HG03139 (cell line): Measurements from ENCODE around the gene SUZ12.
"Not testable (repeated sequence)": the region's sequence is repeated elsewhere in the genome, so short reads cannot be mapped to it uniquely, and the experiment has no call there.

Source experiments
- ATAC-seq: cut with Tn5 transposase; IDR thresholded peaks from one replicate; pipeline ENCODE4 v1.9.1; 2021; ENCODE audit not compliant: unreplicated experiment

SUZ12 gene

DNA sequence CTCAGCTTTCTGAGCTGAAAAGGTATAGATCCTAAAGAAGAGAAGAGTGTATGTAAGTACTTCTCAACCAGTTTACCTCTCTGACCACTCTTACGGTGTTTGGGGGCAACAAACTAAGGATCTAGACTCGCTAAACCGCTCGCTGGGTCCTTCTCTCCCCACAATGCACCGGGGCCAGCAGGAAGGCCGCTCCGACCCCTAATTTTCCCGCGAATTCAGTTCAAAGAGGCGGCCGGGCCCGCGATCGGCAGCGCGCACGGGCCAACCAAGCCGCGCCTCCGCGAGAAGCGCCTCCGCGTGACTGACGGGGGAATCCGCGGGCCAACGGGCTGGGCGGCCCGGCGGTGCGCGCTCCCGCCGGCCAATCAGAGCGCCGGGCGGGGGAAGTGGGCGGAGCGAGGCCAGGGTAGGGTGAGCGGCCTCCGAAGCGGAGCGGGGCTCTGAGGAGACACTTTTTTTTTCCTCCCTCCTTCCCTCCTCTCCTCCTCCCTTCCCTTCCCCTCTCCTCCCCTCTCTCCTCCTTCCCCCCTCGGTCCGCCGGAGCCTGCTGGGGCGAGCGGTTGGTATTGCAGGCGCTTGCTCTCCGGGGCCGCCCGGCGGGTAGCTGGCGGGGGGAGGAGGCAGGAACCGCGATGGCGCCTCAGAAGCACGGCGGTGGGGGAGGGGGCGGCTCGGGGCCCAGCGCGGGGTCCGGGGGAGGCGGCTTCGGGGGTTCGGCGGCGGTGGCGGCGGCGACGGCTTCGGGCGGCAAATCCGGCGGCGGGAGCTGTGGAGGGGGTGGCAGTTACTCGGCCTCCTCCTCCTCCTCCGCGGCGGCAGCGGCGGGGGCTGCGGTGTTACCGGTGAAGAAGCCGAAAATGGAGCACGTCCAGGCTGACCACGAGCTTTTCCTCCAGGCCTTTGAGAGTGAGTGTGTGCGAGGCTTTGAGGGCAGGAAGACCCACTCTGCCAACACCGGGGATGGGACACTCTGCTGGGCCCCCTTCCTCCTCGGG lies at the start of gene SUZ12:
SUZ12 (plus strand) TSS at position 393 of the 995 bp plus-strand sequence; CDS start at position 633, 240 bp downstream.
- ATAC-seq: peak; percentile 90

DNA sequence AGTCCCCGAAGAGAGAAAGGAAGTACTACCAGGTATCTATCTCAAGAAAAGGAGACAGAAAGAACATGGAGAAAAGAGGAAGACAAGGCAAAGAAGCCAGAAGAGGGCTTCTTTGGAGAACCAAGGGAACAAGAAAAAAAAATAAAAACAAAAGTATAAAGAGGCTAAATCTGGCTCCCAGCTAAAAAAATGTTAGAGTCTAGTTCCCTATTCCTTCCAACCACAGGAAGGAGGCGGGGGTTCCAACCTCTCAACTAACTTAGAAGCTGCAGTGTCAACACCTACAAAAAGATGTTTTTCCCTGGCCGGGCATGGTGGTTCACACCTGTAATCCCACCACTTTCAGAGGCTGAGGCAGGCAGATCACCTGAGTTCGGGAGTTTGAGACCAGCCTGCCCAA lies 48.7 kb upstream of the SUZ12 start:
- no peak for ATAC-seq

DNA sequence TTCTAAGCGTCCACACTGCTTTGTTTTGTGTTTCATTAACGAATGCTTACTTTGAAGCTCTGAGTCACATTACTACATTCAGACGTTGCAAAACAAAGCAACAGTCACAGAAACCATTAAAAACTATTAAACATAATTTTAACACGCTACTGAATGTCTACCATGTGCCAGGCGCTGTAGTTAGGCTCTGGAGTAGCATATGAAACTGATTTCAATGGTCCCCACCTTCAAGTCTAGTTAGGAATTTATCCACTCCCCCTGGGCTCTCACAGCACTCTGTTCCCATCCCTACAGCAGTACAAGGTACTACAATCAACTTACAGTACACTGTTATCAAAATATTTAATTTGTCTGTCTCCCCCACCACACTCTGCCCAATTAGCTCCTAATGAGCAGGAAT lies 35.9 kb upstream of the SUZ12 start:
- no peak for ATAC-seq

DNA sequence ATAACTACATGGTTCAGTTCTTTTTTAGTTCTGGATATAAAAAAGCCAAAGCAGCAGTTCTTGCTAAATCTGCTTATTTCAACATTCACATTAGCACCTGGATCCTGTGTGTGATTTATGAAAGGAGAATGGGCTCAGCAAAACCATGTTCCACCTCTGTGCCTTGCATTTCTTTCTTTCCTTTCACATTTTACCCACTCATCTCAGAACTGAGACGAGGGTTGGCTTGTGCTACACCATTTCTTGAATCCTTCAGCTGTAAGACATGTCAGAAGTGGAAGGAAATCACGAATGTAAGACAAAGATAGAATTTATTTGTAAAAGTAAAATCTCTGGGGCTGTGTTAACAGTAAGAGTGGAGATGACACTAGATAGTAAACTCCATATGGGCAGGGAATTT lies 34.1 kb upstream of the SUZ12 start:
- no peak for ATAC-seq

DNA sequence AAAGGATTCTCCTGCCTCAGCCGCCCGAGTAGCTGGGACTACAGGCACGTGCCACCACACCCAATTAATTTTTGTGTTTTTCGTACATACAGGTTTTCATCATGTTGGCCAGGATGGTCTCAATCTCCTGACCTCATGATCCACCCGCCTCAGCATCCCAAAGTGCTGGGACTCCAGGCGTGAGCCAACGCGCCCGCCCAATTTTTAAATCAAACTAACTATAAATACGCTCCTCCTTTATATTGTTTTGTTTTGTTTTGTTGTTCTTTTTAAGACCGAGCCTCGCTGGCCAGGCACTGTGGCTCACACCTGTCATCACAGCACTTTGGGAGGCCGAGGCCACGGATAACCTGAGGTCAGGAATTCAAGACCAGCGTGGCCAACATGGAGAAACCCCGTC lies 33.4 kb upstream of the SUZ12 start:
- ATAC-seq: no peak

DNA sequence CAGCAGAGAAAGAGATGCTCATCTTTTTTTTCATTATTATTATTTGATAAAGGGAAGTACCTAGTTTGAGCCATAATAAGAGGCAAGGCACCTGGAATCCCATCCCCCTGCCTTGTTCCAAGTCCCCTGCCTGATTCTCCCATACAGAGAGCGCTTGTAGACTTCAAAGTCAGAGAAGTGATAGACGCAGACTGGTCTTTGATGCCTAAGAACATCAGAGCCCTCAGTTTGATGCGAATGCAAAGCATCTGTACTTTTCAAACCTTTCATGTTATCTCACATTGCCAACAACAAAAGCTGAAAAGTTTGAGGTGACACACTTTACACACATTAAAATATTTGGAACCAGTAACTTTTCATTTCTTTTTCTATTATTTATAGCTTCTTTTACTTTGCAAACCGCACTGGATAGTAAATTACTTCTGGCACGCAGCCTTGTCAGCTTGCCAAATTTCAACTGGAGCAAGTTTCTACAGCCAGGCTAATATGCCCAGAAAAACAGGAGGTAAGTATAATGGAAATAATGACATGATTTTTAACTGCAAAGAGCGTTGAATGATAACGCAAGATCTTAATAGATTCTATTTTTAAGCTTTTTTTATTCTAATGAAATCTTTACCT lies 29.4 kb upstream of the SUZ12 start:
- no peak for ATAC-seq

DNA sequence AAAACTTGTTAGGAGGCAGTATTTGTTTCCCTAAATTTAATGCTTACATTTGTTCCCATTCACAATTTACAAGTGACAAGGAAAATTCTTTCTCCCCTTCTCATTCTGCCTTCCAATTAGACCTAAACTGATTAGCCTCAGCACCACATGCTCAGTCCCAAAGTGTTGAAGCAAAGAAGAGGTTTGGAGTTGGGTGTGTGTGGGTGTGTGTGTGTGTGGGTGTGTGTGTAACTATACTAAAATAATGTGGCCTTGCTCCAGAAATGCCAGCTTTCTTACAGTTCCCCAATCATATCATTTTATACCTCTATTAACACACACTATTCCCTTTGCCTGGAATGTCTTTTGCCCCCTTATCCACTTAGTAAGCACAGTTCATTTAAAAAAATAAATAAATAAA lies 28.4 kb upstream of the SUZ12 start:
- no peak for ATAC-seq

DNA sequence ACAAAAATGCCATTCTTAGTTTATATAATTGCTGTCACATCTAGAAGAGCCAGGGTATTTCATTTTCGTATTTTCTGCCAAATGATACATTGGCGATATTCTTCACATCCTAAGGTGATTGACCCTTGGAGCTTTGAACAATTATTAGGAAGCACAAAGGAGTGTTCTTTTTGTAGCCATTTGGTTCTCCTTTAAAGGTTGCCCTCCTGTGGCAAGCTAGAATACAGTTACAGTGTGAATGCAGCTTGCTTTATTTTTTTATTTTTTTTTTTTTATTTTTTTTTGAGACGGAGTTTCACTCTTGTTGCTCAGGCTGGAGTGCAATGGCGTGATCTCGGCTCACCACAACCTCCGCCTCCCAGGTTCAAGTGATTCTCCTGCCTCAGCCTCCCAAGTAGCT lies 24.1 kb upstream of the SUZ12 start:
- ATAC-seq: not testable (repeated sequence)

DNA sequence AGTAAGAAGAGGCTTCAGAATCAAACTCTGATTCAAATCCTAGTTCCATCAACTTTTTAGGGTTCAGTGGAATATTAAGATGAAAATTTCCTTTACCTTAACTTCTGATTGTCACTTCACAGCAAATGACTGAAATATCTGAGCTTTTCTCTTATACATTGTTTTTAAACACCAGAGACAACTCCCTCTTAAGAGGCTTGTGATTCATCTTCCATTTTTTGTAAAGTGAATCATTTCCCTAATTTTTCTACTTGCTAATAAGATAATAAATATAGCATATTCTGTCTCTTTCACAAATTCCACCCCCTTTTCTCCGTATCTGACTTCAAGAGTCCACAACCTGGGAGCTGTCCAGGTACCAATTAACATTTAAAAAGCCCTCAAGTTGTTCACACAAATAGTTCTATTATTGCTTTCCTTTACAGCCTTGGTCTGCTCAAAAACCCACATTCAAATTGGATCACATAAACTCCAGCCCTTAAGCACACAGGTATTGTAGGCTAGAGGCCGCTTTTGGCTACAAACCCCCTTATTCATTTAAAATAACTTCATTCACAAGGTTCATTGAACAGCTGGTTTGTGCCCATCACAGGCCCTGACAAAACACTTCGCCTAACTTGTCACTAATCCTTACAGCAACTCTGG lies 21.2 kb upstream of the SUZ12 start:
- no peak for ATAC-seq

DNA sequence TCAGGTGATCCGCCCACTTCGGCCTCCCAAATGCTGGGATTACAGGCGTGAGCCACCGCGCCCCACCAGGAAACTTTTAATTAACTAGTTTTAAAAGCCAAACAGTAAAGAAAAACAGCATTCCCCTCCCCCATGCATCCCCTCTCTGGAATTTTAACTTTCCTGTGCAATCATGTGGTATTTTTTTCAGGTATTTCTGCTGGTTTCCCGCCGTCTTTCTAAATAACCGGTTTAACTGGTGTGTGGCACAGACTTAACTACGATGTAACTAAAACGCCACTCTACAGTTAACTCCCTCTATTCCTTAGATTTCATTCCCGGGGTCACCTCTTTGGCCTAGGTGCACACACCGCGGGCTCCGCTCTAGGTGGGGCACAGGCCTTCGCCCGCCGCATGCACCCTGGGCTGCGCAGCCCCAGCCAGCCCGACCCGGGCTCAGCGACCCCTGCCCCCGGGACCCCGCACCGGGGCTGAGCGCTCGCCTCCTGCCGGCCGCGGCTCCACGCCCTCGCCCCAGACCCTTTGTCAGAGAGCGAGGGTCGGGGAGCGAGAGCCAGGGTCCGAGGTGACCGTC lies 20.2 kb upstream of the SUZ12 start:
- ATAC-seq: no peak

DNA sequence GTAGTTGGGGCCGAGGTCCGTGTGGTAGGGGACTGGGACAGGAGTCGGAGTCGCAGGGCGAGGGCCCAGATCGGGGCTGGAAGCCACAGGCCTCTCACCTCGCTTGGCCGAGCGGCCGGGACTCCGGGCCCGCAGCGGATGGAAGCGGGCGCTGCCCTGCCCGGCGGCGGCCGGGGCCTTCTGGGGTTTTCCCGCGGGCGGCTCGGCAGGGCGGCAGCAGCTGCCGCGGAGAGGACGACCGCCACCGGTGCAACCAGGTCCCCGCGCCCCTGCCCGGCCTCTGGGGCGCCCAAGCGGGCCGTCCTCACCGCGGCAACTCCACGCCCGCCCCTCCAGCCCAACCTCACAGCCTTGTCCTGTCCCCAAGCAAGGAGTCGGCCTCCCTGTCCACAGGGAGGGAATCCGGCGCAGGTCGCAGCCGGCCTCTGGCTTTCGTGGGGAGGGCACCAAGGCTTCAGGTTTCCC lies 19.7 kb upstream of the SUZ12 start:
- no peak for ATAC-seq

DNA sequence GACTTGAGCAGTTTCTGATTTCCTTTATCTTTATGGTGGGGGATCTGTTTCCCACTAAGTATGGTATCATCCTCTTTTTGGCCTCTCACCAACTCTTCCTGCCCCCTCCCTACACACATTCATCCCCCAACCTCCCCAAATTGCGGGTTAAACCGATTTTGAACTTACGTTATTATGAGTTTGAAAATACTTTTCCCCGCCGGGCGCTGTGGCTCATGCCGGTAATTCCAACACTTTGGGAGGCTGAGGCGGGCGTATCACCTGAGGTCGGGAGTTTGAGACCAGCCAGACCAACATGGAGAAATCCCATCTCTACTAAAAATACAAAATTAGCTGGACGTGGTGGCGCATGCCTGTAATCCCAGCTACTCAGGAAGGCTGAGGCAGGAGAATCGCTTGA lies 19.1 kb upstream of the SUZ12 start:
- not testable (repeated sequence) for ATAC-seq

DNA sequence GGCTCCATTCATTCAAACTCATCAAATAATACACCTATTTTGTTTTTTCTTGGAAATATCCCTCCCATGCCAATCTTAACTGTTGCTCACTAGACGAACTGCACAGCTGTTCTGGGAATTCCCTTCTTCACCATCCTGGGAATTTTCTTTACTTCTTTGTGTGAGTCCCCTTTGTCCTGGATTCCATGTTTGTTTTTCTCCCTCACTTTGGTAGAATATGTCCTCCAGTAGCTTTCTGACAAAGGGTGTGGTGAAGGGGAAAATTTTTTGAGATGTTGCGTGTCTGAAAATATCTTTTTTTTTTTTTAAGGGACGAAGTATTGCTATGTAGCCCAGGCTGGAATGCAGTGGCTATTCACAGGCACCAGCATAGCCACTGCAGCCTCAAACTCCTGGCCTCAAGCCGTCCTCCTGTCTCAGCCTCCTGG lies 18.1 kb upstream of the SUZ12 start:
- ATAC-seq: no peak

DNA sequence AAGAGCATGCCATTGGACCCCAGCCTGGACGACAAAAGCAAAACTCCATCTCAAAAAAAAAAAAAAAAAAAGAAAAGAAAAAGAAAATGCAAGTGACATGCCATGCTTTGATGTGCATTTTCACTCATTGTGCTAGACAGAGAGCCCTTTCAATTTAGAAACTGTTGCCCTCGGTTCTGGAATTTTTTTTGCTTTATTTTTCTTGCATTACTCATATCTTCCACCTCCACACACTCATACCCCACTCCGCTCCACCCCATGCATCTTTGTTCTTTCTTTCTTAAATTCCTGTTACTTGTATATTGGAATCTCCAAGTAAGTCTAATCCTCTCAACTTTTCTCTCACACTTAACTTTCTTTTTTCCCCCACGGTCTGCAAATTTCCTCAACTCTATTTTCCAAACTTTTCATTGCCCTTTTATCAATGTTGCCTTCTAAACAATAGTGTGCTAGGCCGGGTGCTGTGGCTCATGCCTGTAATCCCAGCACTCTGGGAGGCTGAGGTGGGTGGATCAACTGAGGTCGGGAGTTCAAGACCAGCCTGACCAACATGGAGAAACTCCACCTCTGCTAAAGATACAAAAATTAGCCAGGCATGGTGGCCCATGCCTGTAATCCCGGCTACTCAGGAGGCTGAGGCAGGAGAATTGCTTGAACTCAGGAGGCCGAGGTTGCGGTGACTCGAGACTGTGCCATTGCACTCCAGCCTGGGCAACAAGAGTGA lies 16.8 kb upstream of the SUZ12 start:
- ATAC-seq: no peak

DNA sequence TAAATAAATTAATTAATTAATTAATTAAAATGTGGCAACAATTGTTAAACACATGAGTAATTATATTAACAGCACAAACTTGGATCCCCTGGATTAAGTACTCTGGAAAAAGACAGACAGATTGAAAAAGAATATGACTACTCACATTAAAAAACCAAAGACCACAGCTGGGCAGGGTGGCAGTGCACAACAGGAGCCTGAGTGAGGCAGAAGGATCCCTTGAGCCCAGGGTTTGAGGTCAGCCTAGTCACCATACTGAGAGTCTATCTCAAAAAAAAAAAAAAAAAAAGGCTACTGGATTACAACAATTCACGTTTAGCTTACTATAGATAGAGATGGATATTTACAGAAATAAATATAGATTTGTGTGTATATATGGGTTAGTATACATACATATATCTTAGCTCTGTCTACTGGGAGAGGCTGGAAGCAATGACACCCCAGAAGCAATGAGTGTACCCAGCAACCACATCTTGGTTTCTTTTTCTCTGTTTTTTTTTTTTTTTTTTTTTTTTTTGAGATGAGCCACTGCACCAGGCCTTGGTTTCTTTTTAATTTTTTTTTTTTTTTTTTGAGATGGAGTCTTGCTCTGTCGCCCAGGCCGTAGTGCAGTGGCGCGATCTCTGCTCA lies 10.6 kb upstream of the SUZ12 start:
- ATAC-seq: no peak

DNA sequence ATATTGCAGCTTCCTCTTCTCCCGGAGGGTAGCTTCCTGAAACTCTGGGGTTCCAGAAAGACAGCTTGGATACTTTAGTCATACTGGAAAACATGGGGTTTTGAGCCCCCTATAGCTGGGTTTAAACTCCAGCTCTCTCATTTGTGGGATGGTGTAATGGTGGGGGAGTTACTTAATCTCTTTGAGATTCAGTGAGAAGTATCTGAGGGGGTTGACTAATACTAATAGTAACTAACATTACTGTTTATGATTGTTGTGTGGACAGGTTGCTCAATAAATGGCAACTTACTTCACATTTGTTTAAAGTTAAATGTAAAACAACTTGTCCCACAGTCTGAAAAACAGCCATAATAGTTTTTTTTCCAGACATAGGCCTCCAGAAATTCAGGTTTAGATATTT lies 5.1 kb upstream of the SUZ12 start:
- no peak for ATAC-seq

DNA sequence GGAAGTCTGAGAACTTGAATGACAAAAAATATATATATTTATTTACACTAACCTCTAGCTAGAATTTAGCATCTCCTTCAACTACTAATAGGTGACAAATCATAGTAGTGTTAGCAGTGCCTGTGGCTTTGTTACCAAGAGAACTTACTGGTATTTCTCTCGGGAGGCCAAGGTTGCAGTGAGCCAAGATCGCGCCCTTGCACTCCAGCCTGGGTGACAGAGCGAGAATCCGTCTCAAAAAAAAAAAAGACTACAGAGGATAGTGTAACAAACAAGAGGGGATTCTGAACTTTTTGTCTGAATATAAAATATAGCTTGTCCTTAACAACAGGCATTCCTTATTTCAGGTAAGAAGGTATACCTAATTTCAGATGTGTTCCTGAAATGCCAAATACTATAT lies 1.3 kb upstream of the SUZ12 start:
- no peak for ATAC-seq

DNA sequence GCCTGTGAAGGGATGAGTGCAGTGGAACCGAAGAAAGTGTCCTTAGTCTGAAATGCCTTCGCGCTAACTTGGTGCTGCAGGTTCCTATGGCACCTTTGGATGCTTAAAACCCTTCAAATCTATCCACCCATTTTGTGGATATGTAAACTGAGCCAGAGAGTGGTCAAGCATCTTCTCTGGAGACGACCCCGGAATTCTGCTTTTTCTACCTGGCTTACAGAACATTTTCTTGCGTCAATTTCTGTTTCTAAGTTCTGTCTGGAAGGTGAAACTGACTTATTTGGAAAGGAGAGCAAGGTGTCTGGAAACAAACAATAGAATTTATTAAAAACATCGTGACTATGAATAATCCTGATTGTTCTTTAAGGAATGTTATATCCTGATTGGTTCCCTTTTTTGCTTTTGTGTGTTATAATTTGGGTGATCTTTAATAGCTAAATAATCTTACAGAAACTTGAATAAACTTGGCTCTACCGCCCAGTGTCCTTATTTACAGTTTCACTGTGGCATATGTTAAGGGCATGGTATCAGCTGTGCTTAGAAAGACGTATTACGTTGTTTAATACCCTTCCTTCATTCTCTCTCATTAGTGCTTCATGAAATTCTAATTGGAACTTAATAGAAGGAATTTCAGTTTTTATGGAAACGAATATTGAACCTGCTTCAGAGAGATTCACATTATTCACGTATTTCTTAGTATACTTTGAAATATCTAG lies 1.3 kb downstream of the SUZ12 start:
- ATAC-seq: not testable (repeated sequence)

DNA sequence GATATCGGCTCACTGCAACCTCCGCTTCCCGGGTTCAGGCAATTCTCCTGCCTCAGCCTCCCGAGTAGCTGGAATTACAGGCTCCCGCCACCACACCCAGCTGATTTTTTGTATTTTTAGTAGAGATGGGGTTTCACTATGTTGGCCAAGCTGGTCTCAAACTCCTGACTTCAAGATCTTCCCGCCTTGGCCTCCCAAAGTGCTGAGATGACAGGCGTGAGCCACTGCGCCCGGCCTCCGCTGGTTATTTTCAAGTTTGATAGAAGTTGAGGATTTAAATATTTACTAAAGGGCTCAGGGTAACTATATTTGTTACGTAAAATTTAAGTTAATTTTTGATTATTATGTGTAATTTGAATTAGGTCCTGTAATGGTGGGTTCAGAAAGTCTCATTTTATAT lies 5.1 kb downstream of the SUZ12 start:
- ATAC-seq: not testable (repeated sequence)

DNA sequence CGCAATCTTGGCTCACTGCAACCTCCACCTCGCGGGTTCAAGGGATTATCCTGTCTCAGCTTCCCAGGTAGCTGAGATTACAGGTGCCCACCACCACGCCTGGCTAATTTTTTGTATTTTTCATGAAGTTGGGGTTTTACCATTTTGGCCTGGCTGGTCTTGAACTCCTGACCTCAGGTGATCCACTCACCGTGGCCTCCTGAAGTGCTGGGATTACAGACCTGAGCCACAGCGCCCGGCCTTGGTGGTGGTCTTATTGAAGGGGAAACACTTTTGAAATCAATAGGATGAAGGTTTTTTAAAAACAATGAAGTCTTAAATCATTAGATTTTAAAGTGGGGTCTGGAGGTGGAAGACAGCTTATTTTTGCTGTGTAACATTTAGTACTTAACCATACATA lies 5.6 kb downstream of the SUZ12 start:
- not testable (repeated sequence) for ATAC-seq
